ENCODE data around the gene LRRC8E.

LRRC8E gene

DNA sequence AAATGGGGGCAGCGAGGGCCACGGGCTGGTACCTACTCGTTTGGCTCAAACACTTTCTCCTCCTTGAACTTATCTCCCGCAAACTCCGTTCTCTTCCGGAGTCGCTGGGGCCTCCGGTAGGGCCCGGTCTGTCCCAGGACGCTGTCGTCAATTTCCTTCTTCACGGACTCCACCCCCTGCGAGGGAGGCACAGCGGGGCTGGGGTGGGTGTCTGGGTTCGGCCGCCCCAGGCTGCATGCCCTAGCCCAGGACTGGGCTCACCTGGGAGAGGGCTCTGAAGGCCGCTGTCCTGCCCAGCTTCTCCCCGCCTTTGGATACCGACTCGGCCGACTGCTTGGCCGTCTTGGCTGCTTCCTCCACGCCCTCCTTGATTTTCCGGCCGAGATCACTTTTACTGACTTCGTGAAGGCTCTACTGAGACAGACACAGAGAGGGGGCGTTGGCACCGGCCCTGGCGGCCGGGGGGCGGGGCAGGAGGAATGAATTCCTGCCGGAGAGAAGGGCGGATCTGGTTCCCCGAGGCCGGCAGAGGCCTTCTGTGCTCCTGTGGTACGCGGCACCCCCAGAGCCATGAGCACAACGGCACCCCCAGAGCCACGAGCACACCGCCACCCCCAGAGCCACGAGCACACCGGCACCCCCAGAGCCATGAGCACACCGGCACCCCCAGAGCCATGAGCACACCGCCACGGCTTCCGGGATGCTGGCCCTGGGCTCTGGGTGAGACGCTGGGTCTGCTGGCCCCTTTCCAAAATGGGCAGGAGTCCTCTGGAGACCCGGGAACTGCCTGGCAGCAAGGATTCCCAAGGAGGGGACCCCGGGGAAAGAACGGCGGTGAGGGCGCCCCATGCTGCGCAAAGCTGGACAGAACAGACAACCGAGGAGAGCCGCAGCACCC is 45.8 kb downstream of the LRRC8E start:
- no peak for DNase-seq

DNA sequence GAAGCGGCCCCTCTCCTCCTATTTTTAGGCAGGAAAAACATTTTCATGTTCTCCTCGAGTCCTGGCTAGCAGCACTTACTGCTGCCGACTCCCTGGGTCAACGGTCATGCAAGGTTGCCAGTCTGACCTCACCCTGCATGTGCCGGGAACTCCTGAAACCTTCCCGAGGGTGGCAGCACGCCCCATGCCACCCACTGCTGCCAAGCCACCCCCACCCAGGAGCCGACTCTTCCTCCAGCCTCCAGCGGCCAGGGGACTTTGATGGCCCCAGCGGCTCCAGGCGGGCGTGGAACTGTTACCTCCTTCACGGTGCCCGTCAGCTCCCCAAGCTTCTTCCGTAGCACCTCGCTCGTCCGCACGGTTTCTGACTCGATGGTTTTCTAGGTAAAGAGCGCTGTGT is 46.5 kb downstream of the LRRC8E start:
- DNase-seq = no peak

DNA sequence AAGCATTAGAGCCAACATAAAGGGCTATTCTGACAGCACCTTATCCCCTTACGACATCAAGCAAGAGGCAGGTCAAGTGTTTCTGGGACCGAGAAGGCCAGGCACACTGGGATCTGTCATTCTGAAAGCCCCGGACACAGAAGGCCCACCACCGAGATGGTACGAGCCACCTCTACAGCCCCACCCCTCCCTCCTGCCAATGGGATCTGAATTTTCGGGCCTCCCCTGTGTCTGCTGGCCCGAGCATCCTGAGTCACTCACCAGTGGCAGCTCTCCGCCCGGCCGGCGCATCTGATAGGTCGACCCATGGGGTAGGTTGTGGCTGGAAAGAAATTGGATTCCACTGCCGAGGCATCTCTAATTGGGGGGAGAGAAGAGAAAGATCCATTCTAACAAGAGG is 52.5 kb downstream of the LRRC8E start:
- DNase-seq = no peak

DNA sequence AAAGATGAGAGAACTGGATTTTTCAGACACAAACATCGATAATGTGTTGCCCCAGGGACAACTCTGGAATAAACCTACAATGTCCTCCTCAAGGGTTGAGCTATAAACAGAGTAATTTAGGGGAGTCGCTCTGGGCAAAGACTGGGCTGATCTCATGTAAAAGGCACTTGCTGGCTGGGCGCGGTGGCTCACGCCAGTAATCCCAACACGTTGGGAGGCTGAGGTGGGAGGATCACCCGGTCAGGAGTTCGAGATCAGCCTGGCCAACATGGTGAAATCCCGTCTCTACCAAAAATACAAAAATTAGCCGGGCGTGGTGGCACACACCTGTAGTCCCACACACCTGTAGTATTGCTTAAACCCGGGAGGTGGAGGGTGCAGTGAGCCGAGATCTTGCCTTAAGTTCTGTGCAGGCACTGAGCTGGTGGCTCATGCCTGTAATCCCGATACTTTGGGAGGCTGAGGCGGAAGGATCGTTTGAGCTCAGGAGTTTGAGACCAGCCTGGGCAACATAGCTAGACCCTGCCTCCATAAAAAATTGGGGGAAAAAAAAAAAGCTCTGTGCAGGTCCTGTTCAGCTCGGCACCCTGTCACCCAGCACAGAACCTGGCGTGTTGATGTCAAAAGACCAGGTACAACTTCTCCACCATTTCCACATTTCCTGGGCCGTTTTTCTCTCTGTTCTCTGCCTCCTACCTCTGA is 53.7 kb downstream of the LRRC8E start:
- DNase-seq = no peak

DNA sequence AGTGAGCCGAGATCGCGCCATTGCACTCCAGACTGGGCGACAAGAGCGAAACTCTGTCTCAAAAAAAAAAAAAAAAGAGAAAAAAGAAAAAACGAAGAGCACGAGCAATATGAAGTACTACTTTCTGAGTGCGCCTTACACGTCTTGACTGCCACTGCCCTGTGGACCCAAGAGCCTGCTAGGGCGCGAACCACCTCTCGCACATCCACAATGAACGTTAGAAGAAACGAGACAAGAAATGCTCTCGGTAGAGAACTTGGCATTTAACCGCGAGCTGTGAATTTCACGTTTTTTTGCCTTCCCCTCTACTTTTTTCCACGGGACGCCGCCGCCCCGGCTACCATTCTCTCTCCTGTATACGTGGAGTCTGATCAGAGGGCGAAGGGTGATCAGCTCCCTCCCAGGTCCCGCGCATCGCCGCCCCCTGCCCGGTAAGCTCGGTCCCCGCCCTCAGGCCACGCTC is 54.7 kb downstream of the LRRC8E start:
- no peak for DNase-seq

DNA sequence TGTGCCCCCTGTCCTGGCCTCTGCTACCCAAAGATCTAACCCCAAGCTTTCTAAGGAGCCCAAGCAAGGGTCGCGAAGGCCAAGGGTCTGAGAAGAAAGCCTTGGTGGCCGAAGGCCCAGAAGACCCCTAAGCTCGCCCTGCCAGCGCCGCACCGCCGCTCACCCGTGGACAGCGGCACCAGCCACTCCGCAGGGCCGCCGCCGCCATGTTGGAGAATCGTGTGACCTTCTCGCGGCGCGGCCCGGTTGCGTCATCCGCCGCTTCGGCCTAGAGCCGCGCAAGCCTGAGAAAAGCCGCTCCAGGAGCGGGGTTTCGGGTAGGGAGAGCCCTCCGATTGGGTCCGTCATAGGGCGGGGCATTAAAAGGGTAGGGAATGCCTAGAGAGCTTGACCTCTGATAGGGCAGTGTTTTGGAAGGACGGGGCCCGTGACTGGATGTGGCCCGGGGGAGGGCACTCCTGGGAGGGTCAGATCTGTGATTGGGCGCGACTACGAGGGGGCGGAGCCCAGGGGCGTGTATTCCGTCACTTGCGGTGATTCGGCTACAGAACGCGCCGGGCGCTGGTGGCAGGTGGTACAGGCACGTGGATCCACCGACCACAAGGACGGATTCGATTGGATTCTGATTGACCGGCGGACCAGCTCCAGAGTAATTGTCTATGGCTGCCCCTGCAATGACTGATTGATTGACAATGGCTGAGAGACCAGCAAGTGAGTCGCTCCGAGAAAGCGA is 55.3 kb downstream of the LRRC8E start, which contains the start of gene TIMM44:
Gene TIMM44 (minus strand): TSS at position 223 of the 733 bp plus-strand sequence. CDS start 15 bp downstream, at position 208.
- peak; percentile 100 for DNase-seq

- DNase-seq = peak; percentile 91
Observed at GRCh38 chr19:7944177-7944761, 56.0 kb downstream of the LRRC8E start.

GRCh38 chr19:7947939-7948338 is 59.6 kb downstream of the LRRC8E start:
- no peak for DNase-seq
